Bronchial epithelial cell (primary cell): ENCODE measurements around the gene GFRA1. TPM values are rescaled to one million over a fixed set of nuclear protein-coding genes. Genes with fewer than 3 reads are reported as not detected.

Source experiments
- DNase-seq: peaks from one replicate; pipeline ENCODE4 v3.0.0-alpha.2; 2010; ENCODE audit warnings: low read depth
- FAIRE-seq: peaks from 2 replicates; lab custom pipeline; 2011; peaks lifted over from hg19 to GRCh38; lab: Jason Lieb, UNC
- H3K27me3 ChIP-seq: 2 replicates; pipeline ENCODE4 v1.5.1; 2011; ENCODE audit warnings: low read length; ENCODE audit not compliant: control insufficient read depth, insufficient read depth
- H3K36me3 ChIP-seq: 2 replicates; pipeline ENCODE4 v1.5.1; 2011; ENCODE audit warnings: low read length; ENCODE audit not compliant: control insufficient read depth, insufficient read depth
- H3K4me3 ChIP-seq: 2 replicates; pipeline ENCODE4 v1.5.1; 2011; ENCODE audit warnings: mild to moderate bottlenecking, low read depth, low read length, control low read depth
- total RNA-seq: library from RNA; depleted of rRNA; stranded (reverse); fragments of >200 nt; gene quantifications from 2 replicates; pipeline ENCODE4 v1.2.1, GENCODE V29; 2014
- TF ChIP-seq, protein P1 (sequence below): IDR thresholded peaks from 2 replicates; pipeline ENCODE4 v1.5.1; 2011; ENCODE audit warnings: mild to moderate bottlenecking, moderate library complexity, low read length, control low read depth, inconsistent platforms; ENCODE audit not compliant: insufficient read depth, severe bottlenecking

The GFRA1 gene
- total RNA-seq, 1 donor from 2014 or later = under 0.01 TPM

DNA sequence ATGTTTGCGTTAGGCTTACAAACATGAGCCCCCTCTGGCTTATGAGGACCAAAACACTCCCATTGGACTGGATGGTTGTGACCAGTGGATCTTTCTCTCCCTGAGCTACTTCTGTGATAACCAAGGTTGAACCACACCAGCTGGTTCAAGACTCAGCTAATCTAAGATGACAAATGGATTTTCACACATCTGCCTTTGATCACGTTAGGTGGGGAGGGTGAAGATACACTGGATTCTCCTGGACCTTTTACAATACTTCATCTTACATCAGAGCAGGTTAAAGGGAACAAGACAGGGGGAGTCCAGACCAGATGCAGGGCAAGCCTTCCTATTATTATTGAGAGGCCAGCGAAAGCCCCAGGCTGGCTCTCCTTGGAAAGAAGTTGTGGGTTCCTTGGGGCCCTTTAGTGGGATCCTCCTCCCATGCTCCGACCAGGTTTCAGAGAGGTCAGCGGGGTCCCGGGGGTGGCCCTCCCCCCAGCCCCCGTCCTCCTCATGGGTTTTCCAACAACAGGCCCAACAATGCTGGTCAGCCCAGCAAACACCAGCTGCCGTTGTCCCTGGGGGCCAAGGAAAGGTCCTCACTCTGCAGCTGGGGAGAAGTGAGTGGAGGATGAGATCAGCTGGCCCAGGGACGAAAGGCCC is 2.8 kb downstream of the GFRA1 start:
- Histone ChIP-seq H3K27me3 (peaks cover 30% of the 10 kb centered on the region), H3K4me3 (no peak overlapping the region), H3K36me3 (no peaks in the 10 kb centered on the region)
- FAIRE-seq (no peak), DNase-seq (no peak)
- TF ChIP-seq, protein P1, sequence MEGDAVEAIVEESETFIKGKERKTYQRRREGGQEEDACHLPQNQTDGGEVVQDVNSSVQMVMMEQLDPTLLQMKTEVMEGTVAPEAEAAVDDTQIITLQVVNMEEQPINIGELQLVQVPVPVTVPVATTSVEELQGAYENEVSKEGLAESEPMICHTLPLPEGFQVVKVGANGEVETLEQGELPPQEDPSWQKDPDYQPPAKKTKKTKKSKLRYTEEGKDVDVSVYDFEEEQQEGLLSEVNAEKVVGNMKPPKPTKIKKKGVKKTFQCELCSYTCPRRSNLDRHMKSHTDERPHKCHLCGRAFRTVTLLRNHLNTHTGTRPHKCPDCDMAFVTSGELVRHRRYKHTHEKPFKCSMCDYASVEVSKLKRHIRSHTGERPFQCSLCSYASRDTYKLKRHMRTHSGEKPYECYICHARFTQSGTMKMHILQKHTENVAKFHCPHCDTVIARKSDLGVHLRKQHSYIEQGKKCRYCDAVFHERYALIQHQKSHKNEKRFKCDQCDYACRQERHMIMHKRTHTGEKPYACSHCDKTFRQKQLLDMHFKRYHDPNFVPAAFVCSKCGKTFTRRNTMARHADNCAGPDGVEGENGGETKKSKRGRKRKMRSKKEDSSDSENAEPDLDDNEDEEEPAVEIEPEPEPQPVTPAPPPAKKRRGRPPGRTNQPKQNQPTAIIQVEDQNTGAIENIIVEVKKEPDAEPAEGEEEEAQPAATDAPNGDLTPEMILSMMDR = no peak

DNA sequence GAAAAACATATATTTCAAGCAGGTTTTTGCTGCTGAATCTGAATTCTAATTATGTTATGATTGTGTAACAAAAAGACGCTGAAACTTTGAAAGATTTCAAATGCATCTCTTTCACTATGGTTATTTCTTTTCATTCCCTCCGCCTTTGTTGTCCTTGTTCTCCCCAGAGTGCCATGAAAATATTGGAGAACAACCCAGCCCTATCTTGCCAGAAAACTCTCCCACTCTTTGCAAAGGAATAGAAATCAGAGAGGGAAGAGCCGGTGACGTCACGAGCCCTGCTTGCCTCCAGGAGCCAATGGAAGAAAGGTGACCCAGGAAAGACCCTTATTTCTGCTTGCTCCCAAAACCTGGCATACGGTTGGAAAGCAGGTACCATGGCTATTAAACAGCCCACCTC is 3.4 kb downstream of the GFRA1 start:
- Histone ChIP-seq H3K4me3 (no peak overlapping the region), H3K36me3 (no peaks in the 10 kb centered on the region), H3K27me3 (peaks cover 27% of the 10 kb centered on the region)
- TF ChIP-seq, protein P1 = no peak
- no peak for FAIRE-seq
- no peak for DNase-seq

DNA sequence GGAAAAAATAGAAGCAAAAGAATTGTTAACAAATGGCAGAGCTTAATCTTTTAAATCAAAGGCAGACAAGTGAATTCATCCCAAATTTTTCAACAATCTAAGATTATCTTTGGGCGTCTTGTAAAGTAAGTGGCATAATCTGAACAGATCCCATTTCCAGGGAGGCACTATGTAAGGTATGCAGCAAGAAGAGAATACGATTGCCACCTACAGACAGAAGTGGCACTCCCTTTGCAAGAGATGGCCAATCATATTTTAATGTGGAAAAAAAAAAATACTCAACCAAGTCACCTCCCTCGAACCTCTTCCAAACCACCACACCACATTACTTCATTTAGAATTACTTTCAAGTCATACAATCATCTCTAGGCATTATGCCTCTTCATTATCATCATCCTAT is 4.0 kb downstream of the GFRA1 start:
- no peak overlapping the region for H3K4me3 ChIP-seq
- FAIRE-seq (no peak), DNase-seq (peak; percentile 4)
- H3K36me3 ChIP-seq = no peaks in the 10 kb centered on the region
- H3K27me3 ChIP-seq = peaks cover 25% of the 10 kb centered on the region
- TF ChIP-seq, protein P1 = no peak

DNA sequence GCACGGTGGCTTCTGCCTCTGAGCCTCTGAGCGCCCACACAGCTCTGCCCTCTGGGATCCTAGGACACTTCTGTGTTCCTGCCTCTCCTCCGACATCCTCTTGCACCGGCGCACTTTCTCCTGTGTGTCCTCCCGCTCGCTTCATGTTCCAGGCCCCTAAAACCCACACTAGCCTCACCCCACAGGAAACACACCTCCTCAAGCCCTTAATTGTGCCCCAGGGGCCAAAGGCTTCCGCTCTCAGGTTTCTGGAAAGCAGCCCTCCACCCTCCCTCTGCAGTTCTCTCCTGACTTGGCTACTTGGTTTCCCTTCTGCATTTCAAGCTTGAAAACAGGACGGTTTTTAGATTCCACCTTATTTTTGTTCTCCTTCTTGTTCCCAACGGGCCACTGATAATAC is 7.3 kb downstream of the GFRA1 start:
- Histone ChIP-seq H3K27me3 (peaks cover 2% of the 10 kb centered on the region), H3K4me3 (no peak overlapping the region), H3K36me3 (no peaks in the 10 kb centered on the region)
- DNase-seq (no peak), FAIRE-seq (no peak)
- TF ChIP-seq, protein P1 = no peak

DNA sequence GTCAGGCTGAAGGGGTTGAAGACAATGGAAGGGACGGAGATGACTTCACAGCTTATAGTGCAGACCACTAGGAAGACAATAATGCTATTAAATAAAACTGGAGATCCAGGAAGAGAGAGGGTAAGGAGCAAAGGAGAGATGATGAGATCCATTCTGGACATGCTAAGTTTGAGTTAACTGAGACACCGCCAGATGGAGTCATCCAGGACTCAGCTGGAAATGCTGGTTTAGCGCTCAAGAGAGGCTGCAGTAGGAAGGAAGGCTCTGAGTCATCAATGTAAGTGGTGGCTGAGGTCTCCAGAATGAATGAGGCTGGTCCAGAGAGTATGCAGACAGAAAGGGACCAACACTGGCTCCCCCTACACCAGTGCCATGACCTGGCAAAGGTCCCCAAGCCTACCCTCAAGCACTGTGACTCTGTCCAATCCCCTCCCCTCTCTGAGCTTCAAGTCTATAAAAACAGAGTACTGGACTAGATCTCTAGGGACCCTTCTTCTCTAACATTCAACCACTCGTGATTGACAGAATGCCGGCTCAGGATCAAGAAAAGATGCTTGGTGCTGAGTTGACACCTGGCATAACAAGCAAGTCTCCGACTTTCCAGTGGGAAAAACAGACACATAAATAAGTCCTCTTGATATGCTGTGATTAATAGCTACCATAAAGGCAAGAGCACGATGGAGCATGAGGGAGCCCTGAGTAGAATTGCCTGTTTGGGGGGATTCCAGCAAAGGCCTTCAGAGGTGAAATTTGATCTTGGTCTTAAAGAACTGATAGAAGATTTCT is 8.9 kb downstream of the GFRA1 start:
- Histone ChIP-seq H3K4me3 (no peak overlapping the region), H3K36me3 (no peaks in the 10 kb centered on the region), H3K27me3 (no peaks in the 10 kb centered on the region)
- peak; percentile 7 for FAIRE-seq
- TF ChIP-seq, protein P1 = no peak
- no peak for DNase-seq
